ENCODE results near the gene COPZ1. TPM values are rescaled to one million over a fixed set of nuclear protein-coding genes. Genes with fewer than 3 reads are reported as not detected.
A peak's percentile ranks its signal among the peaks of the same experiment; 100 is the strongest.

The COPZ1 gene
- total and polyA plus RNA-seq, 8 donors: 14.6 to 133 (median 82.4) TPM

DNA sequence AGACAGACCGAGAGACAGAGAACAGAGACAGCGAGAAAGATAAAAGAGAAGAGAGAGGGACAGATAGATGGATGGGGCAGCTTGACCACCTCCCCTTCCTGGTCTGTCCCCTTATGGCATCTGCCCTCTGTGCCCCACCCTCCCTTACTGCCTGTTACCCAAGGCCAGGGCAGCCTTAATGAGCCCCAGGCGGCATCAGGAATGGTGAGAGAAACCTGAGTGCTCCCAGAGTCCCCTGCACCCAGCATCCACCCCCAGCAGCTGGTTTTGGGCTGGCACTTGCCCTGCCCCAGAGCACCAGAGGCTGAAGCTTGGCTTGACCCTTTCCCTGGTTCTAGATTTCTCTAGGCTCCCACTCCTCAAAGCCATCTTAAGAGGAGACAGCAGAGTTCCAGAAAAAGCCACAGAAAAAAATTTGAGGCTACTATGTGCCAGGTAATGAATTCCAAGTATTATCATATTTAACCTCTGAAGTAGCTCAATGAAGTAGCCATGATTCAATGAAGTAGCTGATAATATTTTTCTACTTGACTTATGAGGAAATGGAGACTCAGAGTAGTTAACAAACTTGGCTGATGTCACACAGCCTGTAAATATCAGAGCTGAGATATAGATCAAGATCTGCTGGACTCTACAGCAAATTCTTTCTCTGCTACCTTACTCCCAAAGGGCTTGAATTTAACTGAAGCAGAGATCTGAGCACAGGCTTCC, 61.6 kb downstream of the COPZ1 start:
- Histone ChIP-seq H3K27me3 (no peaks in the 10 kb centered on the region), H3K9me3 (no peaks in the 10 kb centered on the region), H3K4me3 (no peak overlapping the region), H3K4me1 (peaks cover 0 to 52% (median 23%) of the 10 kb centered on the region in 4 donors), H3K27ac (peak overlapping the region in 3 of 5 donors; percentile 53 to 73 (median 72)), H3K36me3 (no peaks in the 10 kb centered on the region)
- DNase-seq: no peak
- TF ChIP-seq POLR2AphosphoS5 (IDR thresholded peaks at IDR 0.05) (no peak), POLR2A (IDR thresholded peaks at IDR 0.05) (no peak), EP300 (IDR thresholded peaks at IDR 0.05) (no peak)
- TF ChIP-seq, protein P1, sequence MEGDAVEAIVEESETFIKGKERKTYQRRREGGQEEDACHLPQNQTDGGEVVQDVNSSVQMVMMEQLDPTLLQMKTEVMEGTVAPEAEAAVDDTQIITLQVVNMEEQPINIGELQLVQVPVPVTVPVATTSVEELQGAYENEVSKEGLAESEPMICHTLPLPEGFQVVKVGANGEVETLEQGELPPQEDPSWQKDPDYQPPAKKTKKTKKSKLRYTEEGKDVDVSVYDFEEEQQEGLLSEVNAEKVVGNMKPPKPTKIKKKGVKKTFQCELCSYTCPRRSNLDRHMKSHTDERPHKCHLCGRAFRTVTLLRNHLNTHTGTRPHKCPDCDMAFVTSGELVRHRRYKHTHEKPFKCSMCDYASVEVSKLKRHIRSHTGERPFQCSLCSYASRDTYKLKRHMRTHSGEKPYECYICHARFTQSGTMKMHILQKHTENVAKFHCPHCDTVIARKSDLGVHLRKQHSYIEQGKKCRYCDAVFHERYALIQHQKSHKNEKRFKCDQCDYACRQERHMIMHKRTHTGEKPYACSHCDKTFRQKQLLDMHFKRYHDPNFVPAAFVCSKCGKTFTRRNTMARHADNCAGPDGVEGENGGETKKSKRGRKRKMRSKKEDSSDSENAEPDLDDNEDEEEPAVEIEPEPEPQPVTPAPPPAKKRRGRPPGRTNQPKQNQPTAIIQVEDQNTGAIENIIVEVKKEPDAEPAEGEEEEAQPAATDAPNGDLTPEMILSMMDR (IDR thresholded peaks at IDR 0.05): no peak
- 81 to 95% (median 89%) methylated on average over 3 of the region's 3 CpGs for WGBS, 5 donors
- intact Hi-C loops (cut with DNase I; ENCODE audit: low total_unique reads): no loop called here

DNA sequence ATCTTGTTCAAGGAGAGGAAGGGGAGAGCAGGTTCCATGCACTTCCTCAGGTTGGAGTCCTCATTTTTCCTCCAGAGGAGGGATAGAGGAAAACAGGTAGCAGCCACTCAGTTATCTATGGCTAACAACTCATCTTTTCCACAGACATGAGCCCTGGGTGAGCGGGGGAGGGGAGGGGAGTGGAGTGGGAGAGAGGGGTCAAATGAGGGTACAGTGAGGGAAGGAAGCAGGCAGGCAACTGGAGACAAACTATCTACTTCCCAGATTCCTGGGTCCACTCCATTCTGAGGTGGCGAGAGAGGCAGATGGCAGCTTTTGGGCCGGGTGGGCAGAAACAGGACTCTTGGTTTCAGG, 62.2 kb downstream of the COPZ1 start:
- intact Hi-C loops (cut with DNase I; ENCODE audit: low total_unique reads): no loop called here
- Histone ChIP-seq H3K4me1 (peaks cover 0 to 57% (median 28%) of the 10 kb centered on the region in 4 donors), H3K27me3 (no peaks in the 10 kb centered on the region), H3K27ac (no peak overlapping the region), H3K9me3 (no peaks in the 10 kb centered on the region), H3K4me3 (no peak overlapping the region), H3K36me3 (peaks cover 0 to 3% (median 0%) of the 10 kb centered on the region in 4 donors)
- 87 to 98% (median 96%) methylated on average over 3 of the region's 3 CpGs for WGBS, 5 donors
- DNase-seq: no peak
- no peak for TF ChIP-seq POLR2AphosphoS5 (IDR thresholded peaks at IDR 0.05)
- TF ChIP-seq POLR2A (IDR thresholded peaks at IDR 0.05): no peak
- no peak for TF ChIP-seq EP300 (IDR thresholded peaks at IDR 0.05)
- TF ChIP-seq, protein P1 (IDR thresholded peaks at IDR 0.05): no peak

DNA sequence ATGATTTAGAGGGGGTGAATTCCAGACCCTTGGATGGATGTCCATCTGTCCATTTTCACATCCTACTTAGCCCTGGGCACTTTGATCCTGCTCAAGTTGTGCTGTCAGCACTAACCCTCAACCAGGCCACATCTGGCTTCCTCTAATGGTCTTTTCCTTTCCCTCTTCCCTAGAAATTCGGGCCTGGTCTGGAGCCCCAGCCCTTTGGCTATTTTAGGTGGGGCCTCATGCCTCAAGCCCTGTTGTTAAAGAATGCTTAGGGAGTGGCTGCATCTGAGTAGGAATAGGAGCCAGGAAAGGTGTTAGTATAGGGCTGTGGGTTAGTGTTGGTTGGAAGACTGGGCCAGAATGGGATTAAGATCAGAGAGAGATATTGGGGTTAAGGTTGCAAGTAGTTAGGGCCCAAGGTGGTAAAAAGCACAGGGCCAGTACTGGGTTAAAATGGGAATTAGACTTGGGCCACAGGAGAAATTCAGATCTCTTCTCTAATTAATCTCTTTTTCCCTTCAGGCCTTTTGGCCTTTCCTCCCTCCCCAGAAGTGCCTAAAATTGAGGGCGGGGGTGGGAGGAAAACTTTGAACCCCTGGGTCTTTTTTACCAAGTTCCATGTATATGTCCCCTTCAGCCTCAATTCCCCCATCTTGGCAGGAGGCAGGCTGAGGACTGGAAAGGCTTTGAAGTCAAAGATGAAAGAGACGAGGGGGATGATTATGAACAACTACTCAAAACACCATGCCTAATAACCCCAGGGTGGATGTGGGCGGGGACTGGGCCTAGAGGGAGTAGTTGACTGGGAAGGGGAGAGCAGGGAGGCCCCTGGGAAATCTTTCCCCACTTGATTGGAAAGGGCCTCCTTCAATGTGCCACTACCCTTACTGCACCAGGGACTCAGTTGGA, 63.6 kb downstream of the COPZ1 start:
- no peak overlapping the region for H3K4me3 ChIP-seq
- no peaks in the 10 kb centered on the region for H3K27me3 ChIP-seq
- TF ChIP-seq POLR2AphosphoS5 (IDR thresholded peaks at IDR 0.05): no peak
- no peak for TF ChIP-seq POLR2A (IDR thresholded peaks at IDR 0.05)
- TF ChIP-seq, protein P1 (IDR thresholded peaks at IDR 0.05): no peak
- TF ChIP-seq EP300 (IDR thresholded peaks at IDR 0.05): no peak
- H3K36me3 ChIP-seq: peaks cover 0 to 11% (median 0%) of the 10 kb centered on the region in 4 donors
- no peaks in the 10 kb centered on the region for H3K9me3 ChIP-seq
- peaks cover 0 to 58% (median 28%) of the 10 kb centered on the region in 4 donors for H3K4me1 ChIP-seq
- 67 to 80% (median 73%) methylated on average over 4 of the region's 4 CpGs for WGBS, 5 donors
- DNase-seq: no peak
- intact Hi-C loops (cut with DNase I; ENCODE audit: low total_unique reads): no loop called here
- peak overlapping the region in 1 of 5 donors; percentile 46 for H3K27ac ChIP-seq

DNA sequence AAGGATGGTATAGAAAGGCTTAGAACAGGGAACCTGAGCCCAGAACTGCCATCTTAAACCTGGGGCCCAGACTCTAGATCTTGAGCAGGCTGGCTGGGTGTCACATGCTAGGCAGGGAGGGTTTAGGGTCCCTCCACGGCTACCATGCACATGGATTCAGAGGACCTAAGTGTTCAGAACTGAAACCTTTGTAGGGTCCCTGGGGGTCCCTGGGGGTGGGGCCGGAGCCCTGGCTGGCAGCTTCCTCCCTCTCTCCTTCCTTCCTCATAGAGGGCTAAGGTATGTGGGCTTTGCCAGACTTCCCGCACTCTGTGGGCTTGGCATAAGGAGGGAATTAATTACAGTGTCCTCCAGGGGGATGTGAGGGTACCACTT, 64.2 kb downstream of the COPZ1 start:
- intact Hi-C loops (cut with DNase I; ENCODE audit: low total_unique reads): no loop called here
- WGBS, 5 donors: 84 to 94% (median 90%) methylated on average over 3 of the region's 3 CpGs
- TF ChIP-seq EP300 (IDR thresholded peaks at IDR 0.05): no peak
- TF ChIP-seq, protein P1 (IDR thresholded peaks at IDR 0.05): no peak
- no peak for TF ChIP-seq POLR2AphosphoS5 (IDR thresholded peaks at IDR 0.05)
- no peak for TF ChIP-seq POLR2A (IDR thresholded peaks at IDR 0.05)
- Histone ChIP-seq H3K27me3 (no peaks in the 10 kb centered on the region), H3K4me3 (no peak overlapping the region), H3K4me1 (peaks cover 0 to 54% (median 28%) of the 10 kb centered on the region in 4 donors), H3K36me3 (peaks cover 0 to 14% (median 4%) of the 10 kb centered on the region in 4 donors), H3K27ac (no peak overlapping the region), H3K9me3 (no peaks in the 10 kb centered on the region)
- DNase-seq: no peak

Measured in stomach (tissue), 9 donors.